HG02943 (cell line): ENCODE measurements around the gene COL5A1.

ENCODE experiments used
- ATAC-seq: cut with Tn5 transposase; IDR thresholded peaks from one replicate; pipeline ENCODE4 v1.9.1; 2021; ENCODE audit warnings: mild to moderate bottlenecking, low read depth, moderate library complexity; ENCODE audit not compliant: unreplicated experiment

The COL5A1 gene

DNA sequence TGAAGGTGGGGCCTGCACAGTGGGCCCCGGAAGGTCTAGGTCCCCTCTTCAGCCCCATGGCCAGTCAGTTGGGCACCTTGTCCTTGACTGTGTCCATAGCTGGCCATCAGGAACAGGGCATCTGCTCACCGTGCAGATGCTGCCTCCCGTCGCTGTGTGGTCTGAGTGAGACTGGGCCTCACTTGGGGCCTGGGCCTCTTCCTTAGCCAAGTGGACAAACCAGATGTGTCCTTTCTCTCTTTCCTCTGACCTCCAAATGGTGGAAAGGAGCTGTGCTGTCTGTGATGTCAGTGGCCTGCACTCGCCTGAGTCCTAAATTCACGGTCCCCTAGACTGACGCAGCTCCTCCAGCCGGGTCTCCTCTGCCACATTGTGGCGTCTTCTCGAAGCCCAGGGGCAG, 114.5 kb downstream of the COL5A1 start:
- ATAC-seq: no peak

DNA sequence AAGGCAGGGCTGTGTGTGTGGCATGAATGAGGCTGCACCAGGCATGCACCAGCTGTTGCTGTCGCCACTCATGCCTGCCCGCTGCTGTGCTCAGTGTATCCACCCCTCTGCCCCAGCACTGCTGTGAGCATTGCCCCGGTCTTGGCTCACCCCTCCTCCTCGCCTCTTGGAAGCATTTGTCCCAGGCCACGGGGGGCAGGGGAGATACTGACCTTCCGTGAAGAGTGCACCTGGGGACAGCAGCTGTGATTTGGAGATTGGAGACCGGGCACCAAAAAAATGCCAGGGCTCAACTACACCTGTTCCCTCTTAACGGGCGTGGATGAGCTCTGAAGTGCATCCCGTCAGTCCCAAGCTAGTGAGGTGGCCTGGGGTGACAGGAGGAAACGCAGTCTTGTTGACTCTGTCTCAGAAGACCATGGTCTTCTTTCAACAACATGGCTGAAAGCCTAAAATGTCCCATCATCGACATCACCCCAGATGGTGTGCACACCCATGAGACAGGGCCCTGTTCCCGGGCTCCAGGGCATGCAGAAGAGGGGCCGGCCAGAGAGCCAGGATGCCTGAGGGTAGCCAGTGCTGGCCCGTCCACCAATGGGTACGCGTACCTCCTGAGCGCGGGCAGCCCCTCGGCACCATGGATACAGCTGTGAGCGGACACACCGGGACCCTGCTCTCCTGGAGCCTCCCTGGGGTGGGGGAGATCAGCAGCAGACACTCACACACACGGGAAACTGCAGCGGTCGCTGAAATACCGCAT, 115.8 kb downstream of the COL5A1 start:
- no peak for ATAC-seq

DNA sequence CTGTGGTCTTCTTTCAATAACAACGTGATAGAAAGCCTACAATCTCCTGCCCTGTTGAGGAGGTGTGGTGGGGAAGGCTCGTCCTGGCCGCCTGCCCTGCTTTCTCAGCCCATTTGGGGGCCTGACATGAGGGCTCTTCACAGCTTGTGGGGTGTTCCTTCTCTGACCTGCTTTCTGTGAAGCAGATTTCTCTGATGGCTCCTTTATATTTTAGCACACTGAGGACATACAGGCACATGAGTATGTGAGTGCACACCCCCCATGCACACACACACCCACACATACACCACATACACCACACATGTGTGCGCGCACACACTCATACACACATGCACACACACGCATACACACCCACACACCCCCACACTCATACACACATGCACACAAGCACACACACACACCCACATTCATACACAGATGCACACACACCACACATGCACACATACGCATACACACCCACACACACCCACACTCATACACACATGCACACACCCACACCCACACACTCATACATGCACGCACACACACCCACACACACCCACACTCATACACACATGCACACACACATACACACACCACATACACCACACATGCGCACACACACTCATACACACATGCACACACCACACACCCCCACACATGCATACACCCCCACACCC, 117.5 kb downstream of the COL5A1 start:
- ATAC-seq: no peak

DNA sequence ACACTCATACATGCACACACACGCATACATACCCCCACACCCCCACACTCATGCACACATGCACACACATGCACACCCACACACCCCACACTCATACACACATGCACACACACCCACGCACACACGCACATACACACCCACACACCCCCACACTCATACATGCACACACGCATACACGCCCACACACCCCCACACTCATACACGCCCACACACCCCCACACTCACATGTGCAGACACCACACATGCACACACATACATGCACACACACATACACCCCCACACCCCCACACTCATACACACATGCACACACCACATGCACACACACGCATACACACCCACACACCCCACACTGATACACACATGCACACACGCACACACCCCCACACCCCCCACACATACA, 118.3 kb downstream of the COL5A1 start:
- ATAC-seq: no peak

DNA sequence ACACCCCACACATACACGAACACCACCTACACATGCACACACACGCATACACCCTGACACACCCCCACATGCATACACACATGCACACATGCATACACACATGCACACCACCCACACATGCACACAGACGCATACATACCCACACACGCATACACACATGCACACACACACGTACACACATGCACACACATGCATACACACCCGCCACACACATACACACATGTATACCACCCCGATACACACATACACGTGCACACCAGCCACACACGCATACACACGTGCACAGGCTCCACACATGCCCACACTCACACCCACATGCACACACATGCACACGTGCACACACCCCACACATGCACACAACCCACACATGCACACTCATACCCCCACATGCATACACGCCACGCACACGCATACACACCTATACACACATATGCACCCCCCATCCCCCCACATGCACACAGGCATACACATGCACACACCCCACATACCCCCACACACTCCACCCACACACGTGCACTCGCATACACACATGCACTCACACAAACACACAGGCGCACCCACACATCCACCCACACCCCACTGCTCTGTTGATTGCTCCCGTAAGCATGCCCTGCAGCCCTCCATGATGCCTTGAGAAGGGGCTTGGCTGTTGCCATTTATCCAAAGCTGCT, 119.3 kb downstream of the COL5A1 start:
- ATAC-seq: no peak

DNA sequence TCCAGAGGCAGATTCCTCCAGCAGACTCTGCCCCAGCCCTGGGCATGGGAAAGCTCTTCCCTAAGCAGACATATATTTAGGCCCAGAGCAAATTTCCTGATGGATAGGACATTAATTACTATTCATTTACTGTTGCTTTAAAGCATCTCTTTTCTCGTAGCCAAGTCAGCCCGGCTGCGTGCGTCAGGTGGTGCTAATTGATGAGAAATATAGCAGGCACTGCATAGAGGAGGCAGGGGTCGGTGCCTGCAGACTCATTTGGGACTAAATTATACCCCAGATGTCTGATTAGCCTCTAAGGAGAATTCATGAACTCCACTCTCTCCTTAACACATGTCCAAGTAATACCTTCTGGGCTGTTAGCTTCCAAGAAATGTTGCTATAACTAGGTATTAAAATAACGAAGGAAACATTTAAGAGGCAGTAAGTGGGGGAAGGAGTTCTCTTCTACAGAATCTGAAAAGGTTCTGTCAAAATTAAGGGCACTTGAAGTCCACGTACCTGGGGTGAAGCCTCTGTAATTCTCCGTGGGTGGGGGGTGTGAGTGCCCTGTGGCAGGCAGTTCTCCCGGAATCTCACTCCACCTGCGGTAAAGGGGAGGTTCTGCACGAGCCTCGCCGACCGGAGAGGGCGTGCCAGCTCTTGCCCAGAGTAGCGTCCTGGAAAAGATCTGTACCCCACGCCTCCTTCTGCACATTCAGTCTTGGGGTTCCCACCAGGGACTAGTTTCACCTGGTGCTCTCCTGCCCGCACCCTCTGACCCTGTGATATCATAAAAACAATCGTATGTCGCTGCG, 123.1 kb downstream of the COL5A1 start:
- ATAC-seq: no peak

DNA sequence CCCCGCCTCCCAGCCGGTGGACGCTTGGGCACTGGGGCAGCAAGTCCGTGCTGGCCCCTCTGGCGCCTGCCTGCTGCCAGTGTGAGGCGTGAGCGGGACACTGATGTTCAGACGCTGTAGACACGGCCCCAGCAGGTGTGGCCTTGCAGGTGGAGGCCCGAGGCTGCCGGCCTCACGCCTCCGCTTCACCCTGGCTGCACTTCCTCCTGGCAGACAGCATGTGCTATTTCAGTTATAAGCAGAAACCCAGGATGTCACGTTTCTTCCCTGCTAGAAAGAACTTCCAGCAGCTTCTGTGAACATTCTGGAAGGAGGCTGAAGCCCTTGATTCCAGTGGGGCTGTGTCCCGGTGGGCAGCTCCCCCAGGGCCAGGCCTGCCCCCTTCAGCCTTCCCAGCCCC, 124.2 kb downstream of the COL5A1 start:
- no peak for ATAC-seq

DNA sequence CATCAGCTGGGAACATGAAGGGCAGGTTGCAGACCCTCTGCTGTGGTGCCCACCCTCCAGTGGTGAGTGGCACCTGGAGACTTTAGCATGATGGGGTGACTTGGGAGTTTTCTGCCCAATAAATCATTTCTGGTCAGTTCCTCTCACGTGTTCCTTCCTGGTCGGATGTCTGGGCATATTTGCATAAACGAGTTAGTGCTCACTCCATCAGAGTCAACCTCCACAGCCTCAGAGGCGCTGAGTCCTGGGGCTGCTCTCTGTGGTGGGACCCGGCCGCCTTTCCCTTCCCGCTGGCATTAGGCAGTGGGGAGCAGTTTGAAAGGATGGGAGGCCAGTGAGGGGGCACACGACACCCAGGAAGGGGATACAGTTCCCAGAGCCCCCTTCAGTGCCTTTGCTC, 125.0 kb downstream of the COL5A1 start:
- ATAC-seq: no peak

DNA sequence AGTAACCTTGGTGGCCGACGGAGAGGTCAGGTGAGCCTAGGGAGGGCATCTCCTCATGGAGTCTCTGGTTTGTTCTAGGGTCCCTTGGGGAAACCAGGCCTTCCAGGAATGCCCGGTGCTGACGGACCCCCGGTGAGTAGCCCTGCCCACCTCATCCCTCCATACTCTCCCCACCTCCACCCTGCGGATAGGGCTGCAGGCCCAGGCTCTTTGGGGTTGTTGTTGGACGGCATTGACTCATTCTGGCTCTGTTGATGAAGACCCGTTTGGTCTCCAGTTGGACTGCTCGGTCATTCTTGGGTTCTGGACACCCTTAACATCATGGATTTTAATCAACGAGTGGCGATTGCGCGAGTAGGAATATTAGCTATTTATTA, 126.7 kb downstream of the COL5A1 start:
- ATAC-seq: no peak

DNA sequence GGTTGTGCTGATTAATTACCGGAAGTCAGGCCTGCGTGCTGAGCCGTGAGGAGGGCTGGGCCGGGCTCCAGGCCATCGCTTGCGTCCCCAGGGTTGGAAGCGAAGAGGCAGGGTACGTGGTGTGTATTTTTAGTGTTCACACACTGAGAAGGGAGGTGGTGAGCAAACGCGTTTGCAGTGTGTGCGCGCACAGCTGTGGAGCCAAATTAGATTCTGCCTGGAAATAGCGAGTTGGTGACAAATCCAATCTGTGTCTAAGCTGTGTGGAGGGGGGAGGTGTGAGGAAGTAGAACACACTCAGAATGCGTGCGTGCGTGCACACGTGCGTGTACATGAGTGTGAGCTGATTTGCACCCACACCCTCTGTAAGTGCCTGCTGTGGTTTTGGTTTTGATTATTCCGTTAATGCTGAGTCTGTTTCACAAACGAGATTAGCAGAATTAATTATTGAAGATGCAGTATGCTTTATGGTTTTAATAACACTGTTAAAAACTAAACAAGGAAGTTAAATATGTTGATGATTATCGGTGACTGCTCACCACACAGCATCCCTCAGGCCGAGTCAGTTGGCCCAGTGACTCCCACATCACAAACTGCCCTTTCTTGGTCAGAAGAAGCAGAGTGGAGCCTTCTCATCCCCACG, 127.2 kb downstream of the COL5A1 start:
- no peak for ATAC-seq

DNA sequence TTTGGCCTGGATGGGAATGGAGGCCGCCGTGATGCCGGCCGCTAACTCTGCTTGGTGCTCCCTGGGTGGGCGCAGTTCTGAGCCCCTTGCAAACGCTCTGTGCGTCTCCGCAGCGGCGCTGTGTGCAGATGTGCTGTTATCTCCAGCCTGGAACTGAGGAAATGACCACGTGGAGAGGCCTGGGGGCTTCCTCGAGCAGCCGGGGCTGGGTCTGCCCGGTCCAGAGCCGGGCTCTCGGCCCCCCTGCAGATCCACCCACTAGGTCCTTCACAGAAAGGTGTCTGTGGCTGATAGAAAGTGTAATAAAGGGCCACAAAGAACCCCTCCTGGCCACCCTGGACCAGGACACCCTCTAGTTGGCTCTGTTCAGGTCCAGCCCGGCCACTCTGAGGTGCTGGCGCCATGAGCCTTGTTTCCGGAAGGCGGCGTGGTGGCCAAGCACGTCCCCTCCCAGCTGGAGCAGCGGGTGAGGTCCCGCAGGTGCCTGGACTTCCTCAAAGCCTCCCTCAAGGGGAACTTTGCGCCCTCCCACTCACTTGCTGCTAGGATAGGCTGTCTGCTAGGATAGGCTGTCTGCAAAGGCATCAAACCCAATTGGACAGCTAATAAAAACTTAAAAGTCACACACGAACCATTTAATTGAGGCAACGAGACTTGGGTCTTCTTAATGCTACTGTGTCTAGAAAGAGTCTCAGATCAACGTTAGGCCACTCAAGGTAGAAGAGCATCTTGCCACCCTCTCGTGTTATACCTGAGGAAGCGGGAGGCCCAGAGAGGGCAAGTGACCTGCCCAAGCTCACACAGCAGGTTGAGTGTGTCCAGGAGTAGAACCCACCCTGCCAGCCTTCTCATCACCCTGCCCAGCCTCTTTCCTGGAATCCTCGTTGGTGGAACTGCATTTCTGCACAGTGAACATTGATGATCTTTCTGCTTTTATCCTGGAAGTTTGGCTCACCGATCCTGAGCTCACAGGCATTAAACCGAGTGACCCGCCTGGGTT, 129.7 kb downstream of the COL5A1 start:
- ATAC-seq: no peak

DNA sequence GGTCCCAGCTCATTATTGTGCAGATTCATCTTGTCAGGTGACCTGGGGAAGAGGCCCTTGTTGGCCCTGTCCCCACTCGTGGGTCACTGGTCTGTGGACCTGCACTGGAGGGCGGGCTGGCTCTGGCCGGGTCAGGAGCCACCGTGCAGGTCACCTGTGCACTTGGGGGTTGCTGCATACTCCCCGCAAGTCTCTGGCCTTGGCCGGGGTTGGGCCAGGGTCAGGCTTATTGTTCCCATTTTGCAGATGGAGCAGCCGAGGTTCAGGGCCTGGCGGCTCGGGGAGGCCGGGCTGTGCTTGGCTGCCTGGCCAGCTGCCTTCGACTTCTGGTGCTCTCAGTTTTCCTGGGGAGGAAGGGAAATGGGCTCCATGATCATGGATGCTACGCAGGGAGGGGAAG, 130.7 kb downstream of the COL5A1 start:
- ATAC-seq: no peak

DNA sequence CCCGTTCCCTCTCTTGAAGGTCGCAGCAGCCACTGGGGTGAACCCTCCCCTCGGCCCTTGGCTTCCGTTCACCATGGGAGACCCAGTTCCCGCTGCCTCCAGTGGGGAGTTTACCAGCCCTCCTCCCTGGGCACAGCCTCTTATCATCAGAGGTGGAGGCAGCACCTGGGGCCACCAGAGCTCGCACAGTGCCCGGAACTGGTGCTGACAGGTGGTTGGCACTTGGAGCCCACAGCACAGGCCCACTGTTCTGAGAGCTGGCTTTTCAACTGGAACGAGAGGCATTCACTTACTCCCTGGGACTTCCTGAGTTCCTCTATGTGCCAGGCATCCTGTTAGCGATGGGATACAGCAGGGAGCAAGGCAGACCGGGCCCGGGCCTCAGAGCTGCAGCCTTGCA, 132.2 kb downstream of the COL5A1 start:
- no peak for ATAC-seq

DNA sequence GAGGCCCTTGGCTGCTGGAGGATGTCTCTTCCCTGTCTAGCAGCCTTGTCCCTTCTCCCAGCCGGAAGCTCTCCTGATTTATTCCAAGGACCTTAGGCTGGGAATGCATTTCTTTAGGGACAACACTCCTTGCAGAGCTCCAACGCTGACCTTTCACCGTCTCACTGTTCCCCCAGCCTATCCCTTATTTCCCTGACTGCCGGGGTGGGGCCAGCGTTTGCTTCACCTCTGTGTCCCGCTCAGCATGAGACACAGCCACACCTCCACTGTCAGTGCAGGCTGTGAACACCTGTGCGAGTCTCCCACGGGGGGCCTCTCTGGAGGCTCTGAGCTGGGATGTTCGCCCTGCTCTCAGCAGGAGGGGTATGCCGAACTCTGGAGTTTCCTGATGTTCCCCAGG, 132.8 kb downstream of the COL5A1 start:
- ATAC-seq: no peak

DNA sequence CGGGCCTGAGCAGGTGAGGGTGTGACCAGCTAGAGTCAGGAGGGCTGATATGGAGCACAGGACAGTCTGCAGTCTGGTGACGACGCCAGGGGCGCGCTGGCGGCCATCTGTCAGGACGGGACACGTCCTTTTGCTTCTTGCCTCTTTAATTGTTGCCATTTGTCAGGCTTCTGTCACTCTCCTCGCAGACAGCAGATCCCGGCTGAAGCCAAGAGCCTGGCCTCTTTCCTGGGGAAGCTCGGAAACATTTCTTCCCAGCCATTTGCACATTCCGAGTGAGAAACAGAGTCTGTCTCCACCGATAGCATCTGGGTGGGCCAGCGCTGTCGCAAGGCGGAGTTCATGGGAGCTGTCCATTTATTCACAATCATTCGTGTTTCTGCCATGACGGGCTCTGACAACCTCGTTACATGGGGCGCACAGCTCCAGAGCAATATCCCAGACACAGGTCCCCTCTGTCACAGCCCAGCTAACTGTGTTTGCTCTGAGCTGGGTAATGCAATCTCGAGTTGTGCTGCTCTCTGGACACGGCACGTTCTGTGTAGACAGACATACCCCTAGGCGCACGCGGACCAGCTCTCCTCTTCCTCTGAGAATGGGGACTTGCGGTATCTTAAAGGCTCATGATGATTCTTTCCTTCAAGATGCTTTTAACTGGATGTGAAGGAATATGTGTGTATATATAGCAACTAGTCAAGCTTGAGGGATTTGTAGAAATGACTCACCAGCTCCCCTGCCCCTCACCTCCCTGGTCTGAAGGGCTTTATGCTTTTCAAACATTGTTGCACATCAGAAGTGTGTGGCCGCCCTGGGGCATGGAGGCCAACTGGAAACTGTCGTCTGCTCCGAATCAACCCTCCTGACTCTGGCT, 133.7 kb downstream of the COL5A1 start:
- no peak for ATAC-seq

DNA sequence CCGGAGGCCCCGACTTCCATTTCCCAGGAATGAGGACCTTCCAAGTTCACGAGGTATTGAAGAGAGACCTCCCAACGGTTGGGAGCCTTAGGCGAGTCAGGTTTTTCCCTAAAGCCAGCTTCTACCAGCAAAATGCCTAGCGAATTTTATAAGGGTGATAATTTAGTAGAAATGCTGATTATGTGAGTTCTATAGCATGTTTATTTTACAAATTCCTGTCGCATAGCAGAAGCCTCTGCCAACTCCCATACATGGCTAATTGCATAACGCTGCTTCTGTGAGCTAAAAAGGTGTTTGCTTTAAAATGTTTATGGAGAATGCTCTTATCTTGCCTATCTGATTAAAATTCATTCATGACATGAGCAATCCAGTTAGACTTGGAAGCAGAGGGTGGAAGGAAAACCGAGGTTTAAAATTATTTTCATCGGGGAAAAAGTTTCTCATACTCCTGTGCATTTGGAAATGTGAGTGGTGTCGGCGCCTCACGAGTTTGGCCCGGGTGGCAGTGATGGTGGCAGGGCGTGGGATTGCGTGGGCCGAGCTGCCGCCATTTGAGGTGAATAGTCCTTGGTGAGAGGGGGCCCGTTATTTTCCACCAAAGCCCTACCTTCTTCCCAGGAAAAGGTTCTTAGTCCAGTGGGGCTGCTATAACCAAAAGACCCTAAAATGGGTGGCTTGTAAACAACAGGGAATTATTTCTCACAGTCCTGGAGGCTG, 134.6 kb downstream of the COL5A1 start:
- ATAC-seq: no peak

DNA sequence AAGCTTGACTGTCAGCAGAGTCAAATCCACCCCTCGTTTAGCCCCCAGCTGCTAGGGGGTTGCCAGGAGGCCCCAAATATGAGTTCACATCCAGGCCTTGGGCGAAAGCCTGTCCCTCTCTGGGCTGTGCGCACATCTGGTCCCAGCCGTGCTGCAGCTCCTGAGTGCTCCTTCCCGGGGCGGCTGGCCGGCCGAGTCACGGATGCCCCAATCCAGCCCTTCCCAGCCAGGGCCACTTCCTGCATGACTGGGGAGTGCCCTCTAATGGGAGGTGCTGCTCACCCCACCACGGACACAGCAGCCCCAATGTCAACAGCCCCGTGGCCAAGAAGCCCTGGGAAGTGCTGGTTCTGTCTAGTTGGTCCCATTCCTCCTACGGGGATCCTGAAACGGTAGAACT, 135.6 kb downstream of the COL5A1 start:
- ATAC-seq: no peak

DNA sequence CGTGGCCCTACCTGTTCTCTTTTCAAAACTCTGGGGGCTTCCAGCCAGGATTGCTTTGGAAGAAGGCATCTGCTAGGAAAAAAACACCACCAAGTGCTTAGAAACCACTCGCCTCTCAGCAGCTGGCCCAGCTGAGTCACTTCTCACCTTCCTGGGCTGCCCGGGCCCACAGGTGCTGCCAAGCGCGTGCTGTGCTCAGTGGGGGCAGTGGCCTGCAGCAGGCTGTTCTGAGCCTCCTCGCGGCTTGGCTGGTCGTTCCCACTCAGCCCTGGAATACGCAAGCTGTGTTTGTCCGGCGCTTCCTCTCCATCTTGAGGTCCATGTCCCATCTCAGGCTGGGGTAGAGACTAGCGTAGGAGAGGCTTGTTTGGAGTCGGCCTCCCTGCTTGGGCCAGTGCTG, 136.6 kb downstream of the COL5A1 start:
- no peak for ATAC-seq
